ENCODE measurements around the gene PLEKHA5. TPM values are rescaled to one million over a fixed set of nuclear protein-coding genes. Genes with fewer than 3 reads are reported as not detected.
"Not testable (repeated sequence)": the region's sequence is repeated elsewhere in the genome, so short reads cannot be mapped to it uniquely, and the experiment has no call there.

The PLEKHA5 gene
- total RNA-seq, 1 donor from 2014 or later: 10.9 TPM

DNA sequence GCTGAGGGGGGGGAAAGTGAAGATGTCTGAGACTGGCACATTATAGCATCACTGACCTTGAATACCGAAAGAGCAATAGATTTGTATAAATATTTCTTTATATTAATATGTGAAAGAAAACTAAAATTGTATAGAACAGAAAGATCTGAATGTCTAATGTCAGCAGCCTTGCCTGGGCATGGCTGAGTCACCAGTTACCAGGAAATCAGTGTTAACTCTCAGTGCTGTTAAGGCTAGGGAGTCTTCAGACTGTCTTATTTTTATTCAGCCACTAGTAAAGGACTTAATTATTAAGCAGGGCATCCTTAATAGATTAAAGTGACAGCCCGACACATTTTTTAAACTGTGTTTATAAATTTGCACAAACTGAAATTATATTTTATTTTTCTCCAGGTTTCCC lies 186.9 kb downstream of the PLEKHA5 start:
- DNase-seq (ENCODE audit: low spot score): no peak

DNA sequence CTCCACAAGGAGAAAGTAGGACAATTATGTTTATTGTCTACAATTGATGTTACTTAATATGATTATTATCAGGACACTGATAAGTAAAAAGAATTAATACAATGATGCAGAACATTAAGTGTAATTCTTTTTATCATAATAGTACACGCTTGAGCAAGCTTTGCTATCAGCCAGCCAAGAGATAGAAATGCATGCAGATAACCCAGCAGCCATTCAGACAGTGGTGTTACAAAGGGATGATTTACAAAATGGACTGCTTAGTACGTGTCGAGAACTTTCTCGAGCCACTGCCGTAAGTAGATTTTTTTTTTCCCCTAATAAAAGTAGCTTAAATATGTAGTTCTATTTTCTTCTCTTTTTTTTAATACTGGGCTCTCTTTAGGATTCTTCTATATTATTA lies 192.8 kb downstream of the PLEKHA5 start:
- no peak for DNase-seq (ENCODE audit: low spot score)

DNA sequence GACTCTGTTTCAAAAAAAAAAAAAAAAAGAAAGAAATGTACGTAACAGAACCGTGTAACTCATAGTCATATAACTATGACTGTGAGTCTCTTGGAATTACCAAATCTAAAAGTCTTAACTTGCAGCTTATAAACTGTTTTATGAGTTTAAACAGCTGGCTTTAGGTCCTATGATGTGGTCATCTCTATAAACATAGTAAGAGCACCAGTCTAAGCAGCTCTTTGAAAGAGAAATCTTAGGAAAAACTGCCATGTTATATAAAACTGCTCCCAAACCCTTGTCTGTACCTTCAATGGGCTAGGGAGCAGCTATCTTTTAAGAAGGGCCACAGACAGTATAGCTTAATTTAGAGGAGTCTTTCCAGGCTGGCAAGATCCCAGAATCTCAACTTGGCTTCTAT lies 194.3 kb downstream of the PLEKHA5 start:
- no peak for DNase-seq (ENCODE audit: low spot score)

DNA sequence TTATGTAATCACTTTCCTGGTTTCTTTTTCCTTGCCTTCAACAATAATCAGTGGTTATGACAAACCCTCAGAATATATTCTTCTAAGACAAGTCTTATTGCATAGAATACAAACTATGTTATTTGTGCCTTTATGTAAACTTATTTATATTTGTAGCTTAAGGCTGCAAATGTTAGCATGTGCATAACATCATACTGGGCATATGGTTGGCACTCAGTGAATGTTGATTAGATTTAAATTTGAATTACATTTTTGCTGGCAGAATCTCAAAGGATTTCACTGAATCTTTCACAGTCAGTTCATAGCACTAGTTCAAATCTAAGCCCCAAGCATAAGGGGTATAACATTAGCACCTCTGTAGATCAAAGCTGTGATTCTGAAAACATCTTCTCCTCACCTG lies 196.6 kb downstream of the PLEKHA5 start:
- DNase-seq (ENCODE audit: low spot score): no peak

DNA sequence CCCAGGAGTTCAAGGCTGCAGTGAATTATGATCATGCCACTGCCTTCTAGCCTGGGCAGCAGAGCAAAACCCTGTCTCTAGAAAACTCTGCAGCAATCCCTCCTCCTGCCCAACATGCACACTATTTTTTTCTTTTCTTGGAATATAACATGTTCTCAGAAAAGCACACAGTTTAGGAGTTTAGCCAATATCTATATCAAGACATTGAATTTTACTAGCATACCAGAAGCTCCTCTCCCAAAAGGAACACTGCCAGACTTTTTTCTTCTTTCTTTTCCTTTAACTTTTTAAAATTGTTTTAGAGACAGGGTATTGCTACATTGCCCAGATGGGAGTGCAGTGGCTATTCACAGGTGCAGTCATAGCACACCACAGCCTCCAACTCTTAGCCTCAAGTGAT lies 202.7 kb downstream of the PLEKHA5 start:
- DNase-seq (ENCODE audit: low spot score): no peak

DNA sequence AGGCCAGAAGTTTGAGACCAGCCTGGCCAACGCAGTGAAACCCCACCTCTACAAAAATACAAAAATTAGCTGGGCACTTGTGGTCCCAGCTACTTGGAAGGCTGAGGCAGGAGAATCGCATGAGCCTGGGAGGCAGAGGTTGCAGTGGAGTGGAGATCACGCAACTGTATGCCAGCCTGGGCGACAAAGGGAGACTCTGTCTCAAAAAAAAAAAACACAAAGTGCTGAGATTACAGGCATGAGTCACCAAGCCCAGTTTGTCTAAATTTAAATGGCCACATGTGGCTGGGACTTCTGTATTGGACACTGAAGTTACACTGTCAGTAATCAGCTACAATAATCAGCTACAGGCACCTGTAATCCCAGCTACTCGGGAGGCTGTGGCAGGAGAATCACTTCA lies 208.9 kb downstream of the PLEKHA5 start:
- no peak for DNase-seq (ENCODE audit: low spot score)

DNA sequence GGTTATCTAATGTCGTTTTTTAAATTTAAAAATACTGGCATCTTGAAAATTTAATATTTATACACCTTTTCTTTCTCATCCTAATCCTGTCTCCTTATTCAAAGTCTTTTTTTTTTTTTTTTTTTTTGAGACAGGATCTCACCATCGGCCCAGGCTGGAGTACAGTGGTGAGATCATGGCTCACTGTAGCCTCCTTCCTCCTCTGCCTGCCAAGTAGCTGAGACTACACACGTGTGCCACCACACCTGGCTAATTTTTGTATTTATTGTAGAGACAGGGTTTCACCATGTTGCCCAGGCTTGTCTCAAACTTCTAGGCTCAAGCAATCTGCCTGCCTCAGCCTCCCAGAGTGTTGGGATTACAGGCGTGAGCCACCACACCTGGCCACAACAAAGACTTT lies 221.3 kb downstream of the PLEKHA5 start:
- not testable (repeated sequence) for DNase-seq (ENCODE audit: low spot score)

DNA sequence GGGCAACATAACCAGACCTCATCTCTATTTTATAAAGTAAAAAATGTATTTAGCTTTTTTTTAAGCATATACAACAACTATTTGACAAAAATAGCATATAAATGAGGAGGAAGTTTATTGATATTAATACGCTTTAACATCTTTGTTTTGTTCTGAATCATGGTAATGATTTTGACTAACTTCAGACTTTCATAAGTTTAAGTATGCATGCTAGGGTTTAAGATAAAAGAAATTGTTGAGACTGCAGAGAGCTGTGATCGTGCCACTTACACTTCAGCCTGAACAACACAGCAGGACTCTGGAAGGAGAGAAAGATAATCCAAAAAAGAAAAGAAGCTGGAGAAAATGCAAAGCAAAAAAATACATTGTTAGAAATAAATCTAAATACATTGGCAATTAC lies 221.8 kb downstream of the PLEKHA5 start:
- no peak for DNase-seq (ENCODE audit: low spot score)

DNA sequence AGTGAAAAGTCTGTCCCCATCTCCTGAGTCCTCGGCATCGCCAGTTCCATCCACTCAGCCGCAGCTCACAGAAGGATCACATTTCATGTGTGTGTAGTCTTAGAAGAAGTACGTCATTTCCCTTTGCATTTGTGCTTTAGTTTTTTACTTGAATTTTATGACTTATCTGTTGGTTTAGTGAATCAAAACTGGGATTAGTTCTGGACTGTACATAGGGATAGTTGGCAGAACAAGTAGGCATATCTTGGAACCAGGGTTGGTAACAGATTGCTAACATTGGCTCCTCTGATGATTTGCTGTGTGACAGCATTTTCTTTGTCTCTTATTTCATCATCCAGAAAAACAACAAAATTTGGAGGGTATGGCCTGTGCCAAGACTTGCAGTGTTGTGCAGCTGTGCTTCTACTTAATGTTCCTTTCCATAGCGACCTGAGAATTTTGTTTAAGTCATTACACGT lies 240.2 kb downstream of the PLEKHA5 start:
- no peak for DNase-seq (ENCODE audit: low spot score)

DNA sequence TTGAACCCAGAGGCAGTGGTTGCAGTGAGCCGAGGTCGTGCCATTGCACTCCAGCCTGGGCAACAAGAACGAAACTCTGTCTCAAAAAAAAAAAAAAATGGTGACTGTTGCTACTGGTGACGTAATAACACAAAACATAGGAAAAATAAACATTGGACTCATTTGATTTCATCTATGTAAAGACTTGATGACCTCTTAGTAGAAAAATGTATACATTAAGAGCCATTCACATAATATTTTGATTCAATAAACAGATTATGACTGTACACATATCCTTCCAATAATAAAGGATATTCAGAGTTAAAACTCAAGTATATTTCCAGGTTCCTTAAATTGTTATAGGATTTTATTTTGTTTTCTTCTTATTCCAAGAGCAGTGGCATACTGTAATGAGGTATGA lies 244.1 kb downstream of the PLEKHA5 start:
- no peak for DNase-seq (ENCODE audit: low spot score)

DNA sequence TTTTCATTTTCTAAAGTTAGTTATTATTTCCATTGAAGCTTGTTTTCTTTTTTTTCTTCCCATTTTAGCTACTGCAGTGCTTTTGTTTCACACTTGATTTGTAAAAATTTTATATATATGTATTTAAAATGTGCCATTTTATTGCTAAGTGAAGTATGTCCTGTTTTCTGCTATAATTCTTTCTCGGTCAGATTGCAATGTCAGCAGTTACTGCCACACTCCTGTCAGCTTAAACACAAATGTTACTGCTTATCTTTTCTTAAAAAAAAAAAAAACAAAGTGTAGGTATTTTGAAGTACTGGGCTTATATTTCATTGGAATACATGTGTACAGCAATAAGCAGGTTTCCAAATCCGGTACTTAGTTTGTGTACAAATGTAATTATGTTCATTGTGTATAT lies 246.4 kb downstream of the PLEKHA5 start:
- DNase-seq (ENCODE audit: low spot score): no peak

DNA sequence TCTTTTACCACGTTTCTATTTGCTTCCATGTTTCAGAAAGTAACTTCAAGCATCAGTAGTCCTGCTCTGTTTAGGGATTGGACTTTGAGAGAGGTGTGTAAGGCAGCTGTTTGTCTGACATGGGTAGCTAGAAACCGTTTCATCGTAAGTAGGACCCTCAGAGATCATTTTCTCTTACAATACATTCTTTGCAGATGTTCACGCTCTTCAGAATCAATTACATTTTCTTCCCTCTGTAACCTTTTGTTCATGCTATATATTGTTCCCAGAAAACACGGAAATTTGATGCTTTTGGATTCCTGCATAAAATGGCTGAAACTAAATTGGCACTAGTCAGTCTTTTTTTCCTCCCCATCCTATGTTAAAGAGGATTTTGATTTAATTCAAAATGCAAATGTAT lies 247.2 kb downstream of the PLEKHA5 start:
- DNase-seq (ENCODE audit: low spot score): no peak

DNA sequence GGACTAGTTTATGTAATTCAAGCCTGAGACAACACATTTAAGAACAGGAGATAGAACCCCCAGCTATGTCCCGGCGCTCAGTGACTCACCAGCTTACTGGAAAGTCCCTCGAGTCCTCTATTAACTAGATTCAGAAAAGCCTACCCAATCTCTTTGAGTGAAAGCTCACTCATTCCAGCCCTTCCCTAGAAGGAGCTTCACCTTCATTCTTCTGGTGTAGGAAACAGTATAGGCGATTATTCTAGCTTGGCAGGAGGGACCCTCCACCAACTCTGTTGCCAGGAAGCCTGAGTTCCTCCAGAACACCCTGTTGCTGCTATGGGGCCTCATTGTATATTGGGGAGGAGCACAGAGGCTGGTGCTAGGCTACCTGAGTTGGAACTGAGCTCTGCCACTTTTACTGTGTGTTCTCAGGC lies 252.6 kb downstream of the PLEKHA5 start:
- DNase-seq (ENCODE audit: low spot score): no peak

DNA sequence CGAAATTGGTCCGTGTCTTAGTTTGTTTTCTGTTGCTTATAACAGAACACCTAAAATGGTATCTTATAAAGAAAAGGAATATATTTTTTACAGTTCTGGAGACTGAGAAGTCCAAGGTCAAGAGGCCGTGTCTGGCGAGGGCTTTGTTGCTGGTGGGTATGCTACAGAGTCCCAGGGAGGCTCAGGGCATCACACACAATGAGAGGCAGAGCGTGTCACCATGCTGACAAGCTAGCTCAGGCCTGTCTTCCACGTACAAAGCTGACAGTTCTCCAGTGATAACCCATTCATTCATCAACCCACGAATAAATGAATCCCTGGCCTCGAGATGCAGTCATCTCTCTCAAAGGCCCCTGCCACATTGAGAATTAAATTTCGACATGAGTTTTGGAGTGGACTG lies 253.0 kb downstream of the PLEKHA5 start:
- DNase-seq (ENCODE audit: low spot score): no peak

DNA sequence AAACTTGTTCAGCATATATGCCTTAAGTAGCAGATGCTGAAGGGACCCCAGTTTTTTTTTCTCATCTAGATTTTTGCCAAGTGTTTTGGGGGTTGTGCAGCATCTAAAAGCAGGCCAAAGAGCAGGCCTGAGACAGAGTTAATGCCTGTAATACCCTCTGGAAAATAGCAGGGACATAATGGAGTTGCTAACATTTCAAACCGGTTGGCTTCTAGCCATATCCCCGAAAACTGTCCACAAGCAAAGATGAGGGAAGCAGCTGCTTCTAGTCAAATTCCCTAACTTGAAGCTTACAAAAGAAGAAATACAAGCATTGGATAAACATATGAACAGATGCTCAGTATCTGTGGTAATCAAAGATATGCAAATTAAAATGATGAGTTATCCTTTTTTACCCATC lies 257.6 kb downstream of the PLEKHA5 start:
- no peak for DNase-seq (ENCODE audit: low spot score)

DNA sequence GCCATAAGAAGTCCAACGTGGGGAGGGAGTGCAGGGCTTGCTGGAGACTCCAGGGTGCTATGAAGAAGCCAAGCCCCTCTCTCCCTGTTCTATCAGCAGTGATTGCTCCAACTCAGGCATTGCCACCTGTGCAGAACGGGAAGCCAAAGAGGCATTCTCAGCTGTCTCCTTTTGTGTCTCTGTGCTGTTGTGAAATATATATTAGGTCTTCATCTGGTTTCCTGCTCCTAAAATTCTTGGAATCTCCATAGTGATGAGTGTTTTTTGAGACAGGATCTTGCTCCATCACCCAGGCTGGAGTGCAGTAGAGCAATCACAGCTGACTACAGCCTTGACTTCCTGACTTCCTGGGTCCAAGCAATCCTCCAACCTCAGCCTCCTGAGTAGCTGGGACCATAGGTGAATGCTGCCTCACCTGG lies 258.6 kb downstream of the PLEKHA5 start:
- DNase-seq (ENCODE audit: low spot score): no peak

DNA sequence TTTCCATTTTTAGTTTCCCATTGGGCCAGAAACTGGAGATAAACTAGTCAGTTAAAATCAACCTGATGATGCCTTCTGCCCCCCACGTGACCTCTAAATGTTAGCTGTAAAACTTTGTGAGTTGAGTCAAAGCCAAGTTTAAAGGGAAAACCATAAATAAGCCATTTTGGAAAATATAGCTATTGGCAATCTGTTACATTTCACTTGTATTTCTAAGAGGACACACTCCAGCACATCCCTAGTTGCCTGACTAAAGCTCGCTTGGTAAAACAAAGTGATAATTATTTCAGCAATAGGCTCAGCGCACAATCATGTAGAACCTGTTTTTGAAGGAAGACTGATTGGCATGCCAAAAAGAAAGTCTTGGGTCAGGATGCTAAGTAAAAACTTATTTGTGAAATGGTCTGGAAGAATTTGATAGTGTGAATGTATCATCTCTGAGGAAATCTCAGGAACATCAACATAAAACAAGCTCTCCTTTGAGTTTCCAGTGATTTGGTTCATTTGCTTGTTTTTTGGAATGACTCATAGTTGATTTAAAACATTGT lies 260.6 kb downstream of the PLEKHA5 start:
- no peak for DNase-seq (ENCODE audit: low spot score)

DNA sequence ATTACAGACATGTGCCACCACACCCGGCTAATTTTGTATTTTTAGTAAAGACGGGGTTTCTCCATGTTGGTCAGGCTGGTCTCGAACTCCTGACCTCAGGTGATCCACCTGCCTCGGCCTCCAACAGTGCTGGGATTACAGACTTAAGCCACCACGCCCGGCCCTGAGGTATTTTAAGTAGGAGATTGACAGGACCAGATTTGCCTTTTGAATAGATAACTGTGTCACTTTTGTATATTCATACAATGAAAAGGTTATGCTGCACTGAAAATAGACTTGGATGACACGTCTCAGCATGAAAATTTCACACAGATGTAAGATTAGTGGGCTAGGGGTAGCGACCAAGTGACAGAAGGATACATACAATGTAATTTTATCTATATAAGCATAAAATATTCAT lies 263.1 kb downstream of the PLEKHA5 start:
- DNase-seq (ENCODE audit: low spot score): not testable (repeated sequence)

DNA sequence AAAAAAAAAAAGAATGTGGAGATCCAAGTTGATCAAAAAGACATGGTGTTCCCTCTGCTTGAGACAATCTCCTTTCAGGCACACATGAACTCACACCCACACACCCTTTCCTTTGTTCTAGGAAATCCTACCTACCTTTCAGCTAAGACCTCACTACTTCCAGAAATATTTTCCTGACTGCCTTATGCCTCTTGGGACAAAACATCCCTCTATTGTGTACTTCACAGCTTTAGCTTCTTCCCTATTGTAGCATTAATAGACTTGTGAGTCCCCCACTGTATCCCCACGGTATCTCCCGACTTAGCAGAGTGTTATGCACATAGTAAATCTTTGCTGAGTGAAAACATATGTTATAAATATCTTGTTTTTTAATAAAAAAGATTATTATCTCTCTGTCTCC lies 264.9 kb downstream of the PLEKHA5 start:
- DNase-seq (ENCODE audit: low spot score): no peak

DNA sequence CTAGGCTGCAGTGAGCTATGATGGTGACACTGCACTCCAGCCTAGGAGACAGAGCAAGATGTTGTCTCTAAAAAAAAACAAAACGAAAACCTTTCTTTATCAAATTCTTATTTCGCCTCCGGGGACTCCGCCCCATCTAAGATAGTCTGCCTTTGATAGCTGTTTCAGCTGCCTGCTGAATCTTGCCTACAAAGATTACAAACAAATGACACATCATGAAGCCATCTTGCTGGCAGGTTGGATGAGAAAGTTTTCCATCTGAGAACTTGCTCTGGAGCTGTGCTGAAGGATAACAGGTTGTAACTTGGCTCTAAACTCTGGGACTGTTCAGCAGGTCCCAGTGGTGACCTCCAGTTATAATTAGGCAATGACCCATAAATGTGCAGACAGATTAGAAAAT lies 268.0 kb downstream of the PLEKHA5 start:
- no peak for DNase-seq (ENCODE audit: low spot score)

DNA sequence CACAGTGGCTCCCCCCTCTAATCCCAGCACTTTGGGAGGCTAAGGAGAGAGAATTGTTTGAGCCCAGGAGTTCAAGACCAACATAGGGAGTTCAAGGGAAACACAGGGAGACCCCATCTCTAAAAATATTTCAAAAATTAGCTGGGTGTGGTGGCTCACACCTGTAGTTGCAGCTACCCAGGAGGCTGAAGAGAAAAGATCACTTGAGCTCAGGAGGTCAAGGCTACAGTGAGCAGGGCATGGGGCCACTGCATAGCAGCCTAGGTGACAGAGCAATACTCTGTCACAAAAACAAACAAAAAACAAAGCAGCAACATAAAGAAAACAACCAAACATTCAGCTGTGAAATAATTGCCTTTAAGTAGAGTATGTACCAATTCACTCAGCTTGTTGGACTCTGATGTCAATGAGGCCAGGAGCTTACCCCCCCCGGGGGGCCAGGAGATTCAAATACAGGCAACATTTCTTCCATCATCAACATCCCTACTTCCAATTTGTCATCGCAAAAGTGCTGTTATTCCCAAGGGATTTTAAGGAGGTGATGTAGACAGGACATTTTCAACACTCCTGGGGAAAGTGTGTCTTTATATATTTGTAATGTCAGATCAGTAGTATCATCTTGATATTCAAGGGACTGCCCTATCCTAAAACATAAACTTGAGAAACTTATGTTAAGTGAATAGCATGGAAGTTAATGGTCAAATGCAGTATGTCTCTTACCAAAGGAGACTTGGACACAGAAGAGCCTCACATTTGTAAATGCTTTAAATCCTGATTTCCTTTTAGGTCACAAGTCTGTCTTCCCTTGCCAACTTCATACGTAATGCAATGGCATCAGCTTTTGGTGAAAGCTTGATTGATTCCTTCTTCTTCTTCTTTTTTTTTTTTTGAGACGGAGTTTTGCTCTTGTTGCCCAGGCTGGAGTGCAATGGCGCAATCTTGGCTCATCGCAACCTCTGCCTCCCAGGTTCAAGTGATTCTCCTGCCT lies 269.1 kb downstream of the PLEKHA5 start:
- DNase-seq (ENCODE audit: low spot score): no peak

DNA sequence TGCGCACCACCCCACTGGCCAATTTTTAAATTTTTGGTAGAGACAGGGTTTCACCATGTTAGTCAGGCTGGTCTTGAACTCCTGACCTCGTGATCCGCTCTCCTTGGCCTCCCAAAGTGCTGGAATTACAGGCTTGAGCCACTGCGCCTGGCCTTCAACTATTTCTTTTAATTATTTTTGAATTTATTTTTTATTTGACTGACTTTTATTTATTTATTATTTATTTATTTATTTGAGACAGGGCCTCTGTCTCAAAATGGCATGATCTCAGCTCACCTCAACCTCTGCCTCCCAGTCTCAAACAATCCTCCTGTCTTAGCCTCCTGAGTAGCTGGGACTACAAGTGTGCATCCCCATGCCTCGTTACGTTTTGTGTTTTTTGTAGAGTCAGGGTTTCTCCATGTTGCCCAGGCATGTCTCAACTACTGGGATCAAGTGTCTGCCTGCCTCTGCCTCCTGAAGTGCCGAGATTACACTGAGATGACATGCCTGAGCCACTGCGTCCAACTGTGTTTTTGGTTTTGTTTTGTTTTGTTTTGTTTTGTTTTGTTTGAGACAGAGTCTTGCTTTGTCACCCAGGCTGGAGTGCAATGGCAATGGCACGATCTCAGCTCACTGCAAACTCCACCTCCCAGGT lies 271.2 kb downstream of the PLEKHA5 start:
- DNase-seq (ENCODE audit: low spot score): not testable (repeated sequence)
